SK-N-SH (cell line): Measurements from ENCODE around the gene SLC5A9. TPM values are rescaled to one million over a fixed set of nuclear protein-coding genes. Genes with fewer than 3 reads are reported as not detected.

Source experiments
- CTCF ChIA-PET: fragments of 300-600, 350-600 bp; formaldehyde crosslinking; extraction: SDS; loops from one replicate; lab custom pipeline; 2021; lab: Yijun Ruan, JAX
- POLR2A ChIA-PET: fragments of 350-600 bp; sonication (Branson Sonifier 250); formaldehyde crosslinking; extraction: SDS; loops from one replicate; lab custom pipeline; 2020; ENCODE audit warnings: antibody characterized with exemption, inconsistent platforms; lab: Yijun Ruan, JAX
- DNase-seq: peaks from one replicate; pipeline ENCODE4 v3.0.0; 2012
- H2AFZ ChIP-seq: fragments of 200-600 bp; sonication (generic); 2 replicates; pipeline ENCODE4 v1.8.1; 2016; ENCODE audit warnings: antibody characterized with exemption, mild to moderate bottlenecking, low read depth
- H3F3A ChIP-seq: fragments of 200-600 bp; sonication (generic); replicated peaks from 2 replicates; pipeline ENCODE3; 2016; ENCODE audit warnings: antibody characterized with exemption, mild to moderate bottlenecking; ENCODE audit not compliant: insufficient read depth
- H3K27ac ChIP-seq, 2 experiments: fragments of 200-500 bp in 1 of 2; fragments of 200-600 bp in 1 of 2; sonication (Bioruptor generic) in 1 of 2; sonication (generic), shearing (Covaris generic) in 1 of 2; 2 replicates each; pipeline versions ENCODE4 v1.5.1 to v1.6.1; 2014 to 2016; ENCODE audit warnings: low read depth in 2 of 2, inconsistent platforms in 1 of 2, low read length in 1 of 2, mild to moderate bottlenecking in 1 of 2, mixed read lengths in 1 of 2
- H3K27me3 ChIP-seq: fragments of 200-600 bp; sonication (generic), shearing (Covaris generic); 2 replicates; pipeline ENCODE4 v1.6.1; 2016; ENCODE audit warnings: mixed run types; ENCODE audit not compliant: insufficient read depth
- H3K36me3 ChIP-seq, 2 experiments: fragments of 200-500 bp in 1 of 2; fragments of 200-600 bp in 1 of 2; sonication (Bioruptor generic) in 1 of 2; sonication (generic) in 1 of 2; replicated peaks in 1 of 2; 2 replicates each; pipeline versions ENCODE3 to v1.5.1; 2014 to 2016; ENCODE audit warnings: low read length in 1 of 2, mild to moderate bottlenecking in 1 of 2; ENCODE audit not compliant: insufficient read depth in 2 of 2, control insufficient read depth in 1 of 2
- H3K4me1 ChIP-seq, 2 experiments: fragments of 200-500 bp in 1 of 2; fragments of 200-600 bp in 1 of 2; sonication (Bioruptor generic) in 1 of 2; sonication (generic), shearing (Covaris generic) in 1 of 2; 2 replicates each; pipeline versions ENCODE4 v1.5.1 to v1.6.1; 2014 to 2016; ENCODE audit warnings: low read depth in 1 of 2, low read length in 1 of 2, mixed run types in 1 of 2; ENCODE audit not compliant: insufficient read depth in 2 of 2, control insufficient read depth in 1 of 2
- H3K4me2 ChIP-seq: fragments of 200-600 bp; sonication (generic), shearing (Covaris generic); 2 replicates; pipeline ENCODE4 v1.6.1; 2017; ENCODE audit warnings: mixed run types
- H3K4me3 ChIP-seq, 2 experiments: fragments of 200-500 bp in 1 of 2; fragments of 200-600 bp in 1 of 2; sonication (Bioruptor generic) in 1 of 2; sonication (generic), shearing (Covaris generic) in 1 of 2; 2 replicates each; pipeline versions ENCODE4 v1.5.1 to v1.8.1; 2014 to 2016; ENCODE audit warnings: low read depth in 2 of 2, inconsistent platforms in 1 of 2, low read length in 1 of 2, mild to moderate bottlenecking in 1 of 2, mixed read lengths in 1 of 2, moderate library complexity in 1 of 2
- H3K79me2 ChIP-seq: fragments of 200-600 bp; sonication (generic); 2 replicates; pipeline ENCODE4 v1.8.1; 2017; ENCODE audit warnings: mild to moderate bottlenecking; ENCODE audit not compliant: insufficient read depth
- H3K9ac ChIP-seq: fragments of 200-600 bp; sonication (generic); 2 replicates; pipeline ENCODE4 v1.6.1; 2017; ENCODE audit warnings: mixed run types
- H3K9me2 ChIP-seq: fragments of 200-600 bp; sonication (generic); 2 replicates; pipeline ENCODE4 v1.6.1; 2017; ENCODE audit warnings: mixed run types
- H3K9me3 ChIP-seq: fragments of 200-600 bp; sonication (generic); 2 replicates; pipeline ENCODE4 v1.6.1; 2017; ENCODE audit warnings: mixed run types, mild to moderate bottlenecking, moderate library complexity
- H4K20me1 ChIP-seq: fragments of 200-600 bp; sonication (generic); 2 replicates; pipeline ENCODE4 v1.6.1; 2017; ENCODE audit warnings: mild to moderate bottlenecking, mixed run types; ENCODE audit not compliant: insufficient read depth
- FOSL2 ChIP-seq: IDR thresholded peaks from 2 replicates; pipeline ENCODE4 v1.4.0; 2012; ENCODE audit warnings: low read depth, mild to moderate bottlenecking, moderate library complexity, borderline replicate concordance
- GABPA ChIP-seq: IDR thresholded peaks from 2 replicates; pipeline ENCODE4 v1.4.0; 2012; ENCODE audit warnings: low read depth, mild to moderate bottlenecking
- GATA2 ChIP-seq: sonication (generic); formaldehyde crosslinking; IDR thresholded peaks from 2 replicates; pipeline ENCODE4 v1.5.0; 2020; ENCODE audit warnings: mild to moderate bottlenecking, missing genetic modification reagents
- NFIC ChIP-seq: IDR thresholded peaks from 2 replicates; pipeline ENCODE4 v1.4.0; 2012; ENCODE audit warnings: borderline replicate concordance
- NRF1 ChIP-seq: IDR thresholded peaks from 2 replicates; pipeline ENCODE4 v1.6.1; 2012; ENCODE audit warnings: low read depth, mild to moderate bottlenecking, low read length
- POLR2AphosphoS5 ChIP-seq: IDR thresholded peaks from 2 replicates; pipeline ENCODE4 v1.6.1; 2012; ENCODE audit warnings: low read depth, low read length
- REST ChIP-seq: IDR thresholded peaks from 2 replicates; pipeline ENCODE4 v1.6.1; 2012; ENCODE audit warnings: mild to moderate bottlenecking, low read depth, low read length, moderate library complexity
- SIN3A ChIP-seq: IDR thresholded peaks from 2 replicates; pipeline ENCODE4 v1.6.1; 2012; ENCODE audit warnings: low read depth, mild to moderate bottlenecking, low read length, moderate library complexity, borderline replicate concordance
- SMC3 ChIP-seq: IDR thresholded peaks from 2 replicates; pipeline ENCODE4 v1.6.1; 2012; ENCODE audit warnings: low read depth, low read length, improper control_type of control experiment
- TEAD4 ChIP-seq: IDR thresholded peaks from 2 replicates; pipeline ENCODE4 v1.4.0; 2012; ENCODE audit warnings: mild to moderate bottlenecking, borderline replicate concordance; ENCODE audit not compliant: insufficient read depth
- USF2 ChIP-seq: fragments of 150-350 bp; IDR thresholded peaks from 2 replicates; pipeline ENCODE4 v1.6.1; 2017; ENCODE audit warnings: antibody characterized with exemption, low read length, low read depth, borderline replicate concordance
- WGBS: methylation state at CpG from one replicate; pipeline ENCODE4 v1.1.6; 2017; ENCODE audit warnings: low lambda C conversion rate; 5-methylcytosine and 5-hydroxymethylcytosine counted together
- polyA plus RNA-seq, 3 experiments: library from polyadenylated mRNA; depleted of rRNA; stranded (reverse); fragments of >200 nt; gene quantifications; 2 replicates each; pipeline ENCODE4 v1.2.3, GENCODE V29; 2012

The SLC5A9 gene
- polyA plus RNA-seq, 1 of the 3 experiments (the other 2 are of a cell fraction): not detected

- Histone ChIP-seq H3K27ac (no peak overlapping the region), H3K9me2 (no peaks in the 10 kb centered on the region), H3K4me3 (no peak overlapping the region), H3K9me3 (no peaks in the 10 kb centered on the region), H3K79me2 (no peaks in the 10 kb centered on the region), H3K27me3 (no peaks in the 10 kb centered on the region), H3K4me2 (no peak overlapping the region), H2AFZ (no peak overlapping the region), H3K4me1 (peaks cover 0 to 6% of the 10 kb centered on the region in 2 experiments; a peak in 1 of 4 replicates), H3K36me3 (no peaks in the 10 kb centered on the region), H3K9ac (no peak overlapping the region), H4K20me1 (no peaks in the 10 kb centered on the region), H3F3A (no peaks in the 10 kb centered on the region)
- TF ChIP-seq NFIC (no peak), GATA2 (CRISPR knock-in tag) (no peak), TEAD4 (no peak), FOSL2 (no peak), SIN3A (no peak), POLR2AphosphoS5 (no peak), GABPA (no peak), NRF1 (no peak), SMC3 (no peak)
- DNase-seq: no peak
- CTCF ChIA-PET: interaction anchor here (1.0 to 2.5 kb wide), 4 partner anchors 14 to 142 kb away, joined by 3 to 6 read pairs (median 4); no protein-coding TSS in a partner anchor
- WGBS: 79% methylated on average over 2 of the region's 2 CpGs
- POLR2A ChIA-PET: no interaction called here
Measured at GRCh38 chr1:48251323-48251722, 28.8 kb downstream of the SLC5A9 start.

GRCh38 chr1:48251821-48252220, 29.3 kb downstream of the SLC5A9 start:
- POLR2A ChIA-PET: no interaction called here
- Histone ChIP-seq H3K9me3 (no peaks in the 10 kb centered on the region), H3K4me1 (peaks cover 0 to 2% of the 10 kb centered on the region in 2 experiments; a peak in 1 of 4 replicates), H3K9ac (no peak overlapping the region), H3K27ac (no peak overlapping the region), H3K4me3 (no peak overlapping the region), H3F3A (no peaks in the 10 kb centered on the region), H3K9me2 (no peaks in the 10 kb centered on the region), H3K4me2 (no peak overlapping the region), H3K79me2 (no peaks in the 10 kb centered on the region), H2AFZ (no peak overlapping the region), H3K27me3 (no peaks in the 10 kb centered on the region), H4K20me1 (no peaks in the 10 kb centered on the region), H3K36me3 (no peaks in the 10 kb centered on the region)
- TF ChIP-seq REST (peak; percentile 27; the same call in 1 of the 2 replicates), USF2 (no peak)
- WGBS: 65% methylated on average over 3 of the region's 3 CpGs
- CTCF ChIA-PET: interaction anchor here (0.5 to 1.6 kb wide), 4 partner anchors 15 to 1073 kb away, joined by 3 to 5 read pairs (median 3); no protein-coding TSS in a partner anchor
- no peak for DNase-seq
